GM21825 (cell line): ENCODE data around the gene KCND2.
"Not testable (repeated sequence)": the region's sequence is repeated elsewhere in the genome, so short reads cannot be mapped to it uniquely, and the experiment has no call there.

Experiments used
- ATAC-seq: cut with Tn5 transposase; IDR thresholded peaks from one replicate; pipeline ENCODE4 v1.9.1; 2021; ENCODE audit warnings: mild to moderate bottlenecking, moderate library complexity; ENCODE audit not compliant: unreplicated experiment

Gene KCND2

GRCh38 chr7:120684463-120684862 lies 411.5 kb downstream of the KCND2 start:
- no peak for ATAC-seq

- ATAC-seq: no peak
These were observed 418.9 kb downstream of the KCND2 start for GRCh38 chr7:120691915-120692314.

GRCh38 chr7:120695848-120696247 lies 422.9 kb downstream of the KCND2 start:
- no peak for ATAC-seq

GRCh38 chr7:120700796-120701195 lies 427.8 kb downstream of the KCND2 start:
- no peak for ATAC-seq

GRCh38 chr7:120702408-120702807 lies 429.4 kb downstream of the KCND2 start:
- not testable (repeated sequence) for ATAC-seq

- no peak for ATAC-seq
These were observed 430.7 kb downstream of the KCND2 start for GRCh38 chr7:120703585-120704240.

- no peak for ATAC-seq
These were observed 436.4 kb downstream of the KCND2 start for GRCh38 chr7:120709252-120709971.

- ATAC-seq: no peak
These were observed 437.0 kb downstream of the KCND2 start for GRCh38 chr7:120709972-120710320.

- ATAC-seq: no peak
These were observed 442.0 kb downstream of the KCND2 start for GRCh38 chr7:120714945-120715344.

GRCh38 chr7:120716307-120716706 lies 443.3 kb downstream of the KCND2 start:
- ATAC-seq: no peak

GRCh38 chr7:120717166-120717565 lies 444.2 kb downstream of the KCND2 start:
- no peak for ATAC-seq

GRCh38 chr7:120718361-120718760 lies 445.4 kb downstream of the KCND2 start:
- ATAC-seq: no peak

GRCh38 chr7:120720317-120720716 lies 447.3 kb downstream of the KCND2 start:
- no peak for ATAC-seq

GRCh38 chr7:120723465-120724385 lies 450.8 kb downstream of the KCND2 start:
- ATAC-seq: no peak

GRCh38 chr7:120724448-120724847 lies 451.5 kb downstream of the KCND2 start:
- no peak for ATAC-seq

GRCh38 chr7:120724955-120725354 lies 452.0 kb downstream of the KCND2 start:
- no peak for ATAC-seq

- ATAC-seq: no peak
These were observed 452.5 kb downstream of the KCND2 start for GRCh38 chr7:120725376-120726039.

- ATAC-seq: no peak
These were observed 456.3 kb downstream of the KCND2 start for GRCh38 chr7:120729245-120729644.

GRCh38 chr7:120731271-120731670 lies 458.3 kb downstream of the KCND2 start:
- no peak for ATAC-seq

GRCh38 chr7:120732256-120732655 lies 459.3 kb downstream of the KCND2 start:
- ATAC-seq: no peak

GRCh38 chr7:120733143-120733542 lies 460.2 kb downstream of the KCND2 start:
- no peak for ATAC-seq
